Inflammatory macrophage treated with lipopolysaccharide for 1 hour (primary cell): ENCODE results near the gene LMOD1.

Experiments used
- DNase-seq, 2 donors: peaks; one replicate each; pipeline ENCODE4 v3.0.0-alpha.2; 2020 to 2022

The LMOD1 gene

GRCh38 chr1:201851949-201852348 lies 94.4 kb downstream of the LMOD1 start:
- no peak for DNase-seq

DNA sequence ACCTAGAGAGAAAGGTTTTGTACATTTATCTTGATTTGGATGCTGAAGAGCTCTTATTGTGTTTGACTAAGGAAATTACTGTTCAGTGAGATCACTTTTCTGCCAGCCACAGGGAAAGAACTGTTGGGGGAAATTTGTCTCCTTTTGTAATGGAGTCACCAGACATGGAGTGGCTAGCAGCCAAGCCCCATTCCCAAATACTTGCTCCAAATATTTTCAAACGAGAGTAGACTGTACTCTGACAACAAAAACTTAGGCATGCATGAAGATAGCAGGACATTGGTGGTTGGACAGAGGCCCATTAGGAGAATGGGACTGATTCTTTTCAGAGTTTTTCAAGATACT lies 96.3 kb downstream of the LMOD1 start:
- DNase-seq, result no peak

GRCh38 chr1:201849372-201850052 lies 96.8 kb downstream of the LMOD1 start:
- no peak for DNase-seq

DNA sequence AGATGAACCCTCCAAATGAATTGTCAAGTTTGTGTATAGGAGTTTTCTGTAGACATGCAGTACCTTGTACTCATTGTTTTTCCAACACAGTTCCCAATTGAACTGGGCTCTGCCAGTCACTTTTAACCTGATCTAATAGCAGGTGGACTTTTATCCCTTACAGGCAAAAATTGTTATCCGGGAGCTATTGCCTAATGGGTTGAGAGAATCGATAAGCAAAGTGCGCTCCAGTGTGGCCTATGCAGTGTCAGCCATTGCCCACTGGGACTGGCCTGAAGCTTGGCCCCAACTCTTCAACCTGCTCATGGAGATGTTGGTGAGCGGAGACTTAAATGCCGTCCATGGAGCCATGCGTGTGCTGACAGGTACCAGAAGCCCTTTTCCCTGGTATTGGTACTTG lies 98.1 kb downstream of the LMOD1 start:
- no peak for DNase-seq

DNA sequence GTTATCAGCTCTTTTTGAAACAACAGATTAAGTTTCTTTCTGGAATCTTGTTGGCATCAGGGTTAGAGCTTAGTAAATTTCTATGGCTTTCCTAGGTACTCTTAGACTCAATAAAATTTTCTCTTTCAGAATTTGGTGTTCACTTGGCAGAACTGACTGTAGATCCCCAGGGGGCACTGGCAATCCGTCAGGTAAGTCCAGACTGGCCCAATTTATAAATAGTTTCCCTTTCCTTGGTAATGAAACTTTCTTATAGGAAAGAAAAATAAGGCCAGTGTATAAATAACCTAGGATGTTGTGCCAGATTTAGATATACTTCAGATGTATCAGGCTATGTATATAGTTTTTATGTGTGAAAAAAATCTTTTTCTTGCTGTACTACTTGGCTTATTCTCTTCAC lies 99.2 kb downstream of the LMOD1 start:
- no peak for DNase-seq
